ENCODE measurements around the gene ATP9B. TPM values are rescaled to one million over a fixed set of nuclear protein-coding genes. Genes with fewer than 3 reads are reported as not detected.

The ATP9B gene
- total RNA-seq, 3 donors from 2014 or later (not counting 1 experiment from before 2014, with no cell fraction given): 66.0 to 78.9 (median 68.0) TPM

- intact Hi-C loops (cut with micrococcal nuclease): no loop called here
- H3K27ac Mint-ChIP-seq: no peak overlapping the region
- Histone ChIP-seq H3K4me1 (ENCODE audit: control insufficient read depth, insufficient read depth, low read length) (peaks cover 24% of the 10 kb centered on the region), H3K36me3 (ENCODE audit: control insufficient read depth, insufficient read depth, low read length) (peaks cover 16% of the 10 kb centered on the region), H3K27me3 (ENCODE audit: control insufficient read depth, insufficient read depth, low read length) (no peaks in the 10 kb centered on the region), H3K27ac (ENCODE audit: low read length) (no peak overlapping the region), H3K4me3 (ENCODE audit: low read length) (no peak overlapping the region), H3K9me3 (ENCODE audit: control insufficient read depth, insufficient read depth, low read length) (no peaks in the 10 kb centered on the region)
- 74% methylated on average over 3 of the region's 3 CpGs for WGBS (ENCODE audit: insufficient coverage)
- H3K27me3 Mint-ChIP-seq (ENCODE audit: low read depth in 2 of 2): no peaks in the 10 kb centered on the region
- TF ChIP-seq, protein P1, sequence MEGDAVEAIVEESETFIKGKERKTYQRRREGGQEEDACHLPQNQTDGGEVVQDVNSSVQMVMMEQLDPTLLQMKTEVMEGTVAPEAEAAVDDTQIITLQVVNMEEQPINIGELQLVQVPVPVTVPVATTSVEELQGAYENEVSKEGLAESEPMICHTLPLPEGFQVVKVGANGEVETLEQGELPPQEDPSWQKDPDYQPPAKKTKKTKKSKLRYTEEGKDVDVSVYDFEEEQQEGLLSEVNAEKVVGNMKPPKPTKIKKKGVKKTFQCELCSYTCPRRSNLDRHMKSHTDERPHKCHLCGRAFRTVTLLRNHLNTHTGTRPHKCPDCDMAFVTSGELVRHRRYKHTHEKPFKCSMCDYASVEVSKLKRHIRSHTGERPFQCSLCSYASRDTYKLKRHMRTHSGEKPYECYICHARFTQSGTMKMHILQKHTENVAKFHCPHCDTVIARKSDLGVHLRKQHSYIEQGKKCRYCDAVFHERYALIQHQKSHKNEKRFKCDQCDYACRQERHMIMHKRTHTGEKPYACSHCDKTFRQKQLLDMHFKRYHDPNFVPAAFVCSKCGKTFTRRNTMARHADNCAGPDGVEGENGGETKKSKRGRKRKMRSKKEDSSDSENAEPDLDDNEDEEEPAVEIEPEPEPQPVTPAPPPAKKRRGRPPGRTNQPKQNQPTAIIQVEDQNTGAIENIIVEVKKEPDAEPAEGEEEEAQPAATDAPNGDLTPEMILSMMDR (IDR thresholded peaks at IDR 0.05): no peak
- no peak overlapping the region for H3K4me3 Mint-ChIP-seq
- DNase-seq: no peak
- H3K9me3 Mint-ChIP-seq: no peaks in the 10 kb centered on the region
- peaks cover 24 to 29% of the 10 kb centered on the region in 2 donors for H3K4me1 Mint-ChIP-seq
- no peak for ATAC-seq
- H3K36me3 Mint-ChIP-seq: no peaks in the 10 kb centered on the region
Observed at GRCh38 chr18:79409313-79409712, 340.1 kb downstream of the ATP9B start.

GRCh38 chr18:79410171-79410641 lies 341.0 kb downstream of the ATP9B start:
- no peak overlapping the region for H3K4me3 ChIP-seq (ENCODE audit: low read length)
- H3K4me1 ChIP-seq (ENCODE audit: control insufficient read depth, insufficient read depth, low read length): peaks cover 15% of the 10 kb centered on the region
- WGBS (ENCODE audit: insufficient coverage): 96% methylated on average over 30 of the region's 30 CpGs
- DNase-seq (no peak), ATAC-seq (no peak)
- no peaks in the 10 kb centered on the region for H3K9me3 Mint-ChIP-seq
- TF ChIP-seq, protein P1 (IDR thresholded peaks at IDR 0.05): no peak
- H3K27me3 ChIP-seq (ENCODE audit: control insufficient read depth, insufficient read depth, low read length): no peaks in the 10 kb centered on the region
- no peaks in the 10 kb centered on the region for H3K27me3 Mint-ChIP-seq (ENCODE audit: low read depth in 2 of 2)
- no peak overlapping the region for H3K27ac Mint-ChIP-seq
- intact Hi-C loops (cut with micrococcal nuclease): no loop called here
- H3K36me3 ChIP-seq (ENCODE audit: control insufficient read depth, insufficient read depth, low read length): peaks cover 16% of the 10 kb centered on the region
- no peaks in the 10 kb centered on the region for H3K9me3 ChIP-seq (ENCODE audit: control insufficient read depth, insufficient read depth, low read length)
- H3K36me3 Mint-ChIP-seq: no peaks in the 10 kb centered on the region
- no peak overlapping the region for H3K4me3 Mint-ChIP-seq
- peaks cover 15 to 20% of the 10 kb centered on the region in 2 donors for H3K4me1 Mint-ChIP-seq
- H3K27ac ChIP-seq (ENCODE audit: low read length): no peak overlapping the region

DNA sequence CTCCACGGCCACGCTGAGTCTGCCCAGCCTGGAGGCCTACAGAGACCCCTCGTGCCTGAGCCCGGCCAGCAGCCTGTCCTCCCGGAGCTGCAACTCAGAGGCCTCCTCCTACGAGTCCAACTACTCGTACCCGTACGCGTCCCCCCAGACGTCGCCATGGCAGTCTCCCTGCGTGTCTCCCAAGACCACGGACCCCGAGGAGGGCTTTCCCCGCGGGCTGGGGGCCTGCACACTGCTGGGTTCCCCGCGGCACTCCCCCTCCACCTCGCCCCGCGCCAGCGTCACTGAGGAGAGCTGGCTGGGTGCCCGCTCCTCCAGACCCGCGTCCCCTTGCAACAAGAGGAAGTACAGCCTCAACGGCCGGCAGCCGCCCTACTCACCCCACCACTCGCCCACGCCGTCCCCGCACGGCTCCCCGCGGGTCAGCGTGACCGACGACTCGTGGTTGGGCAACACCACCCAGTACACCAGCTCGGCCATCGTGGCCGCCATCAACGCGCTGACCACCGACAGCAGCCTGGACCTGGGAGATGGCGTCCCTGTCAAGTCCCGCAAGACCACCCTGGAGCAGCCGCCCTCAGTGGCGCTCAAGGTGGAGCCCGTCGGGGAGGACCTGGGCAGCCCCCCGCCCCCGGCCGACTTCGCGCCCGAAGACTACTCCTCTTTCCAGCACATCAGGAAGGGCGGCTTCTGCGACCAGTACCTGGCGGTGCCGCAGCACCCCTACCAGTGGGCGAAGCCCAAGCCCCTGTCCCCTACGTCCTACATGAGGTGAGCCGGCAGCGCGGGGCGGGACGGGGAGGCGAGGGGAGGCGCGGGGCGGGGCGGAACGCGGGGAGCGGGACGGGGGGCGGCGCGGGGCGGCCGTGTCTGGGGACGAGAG lies 341.8 kb downstream of the ATP9B start:
- intact Hi-C loops (cut with micrococcal nuclease): no loop called here
- Histone ChIP-seq H3K9me3 (ENCODE audit: control insufficient read depth, insufficient read depth, low read length) (no peaks in the 10 kb centered on the region), H3K4me1 (ENCODE audit: control insufficient read depth, insufficient read depth, low read length) (peaks cover 8% of the 10 kb centered on the region), H3K4me3 (ENCODE audit: low read length) (no peak overlapping the region), H3K36me3 (ENCODE audit: control insufficient read depth, insufficient read depth, low read length) (peaks cover 16% of the 10 kb centered on the region), H3K27me3 (ENCODE audit: control insufficient read depth, insufficient read depth, low read length) (no peaks in the 10 kb centered on the region), H3K27ac (ENCODE audit: low read length) (no peak overlapping the region)
- no peaks in the 10 kb centered on the region for H3K9me3 Mint-ChIP-seq
- no peaks in the 10 kb centered on the region for H3K27me3 Mint-ChIP-seq (ENCODE audit: low read depth in 2 of 2)
- H3K27ac Mint-ChIP-seq: no peak overlapping the region
- TF ChIP-seq, protein P1 (IDR thresholded peaks at IDR 0.05): no peak
- no peak for DNase-seq
- ATAC-seq: no peak
- 97% methylated on average over 78 of the region's 84 CpGs for WGBS (ENCODE audit: insufficient coverage)
- peaks cover 9 to 13% of the 10 kb centered on the region in 2 donors for H3K4me1 Mint-ChIP-seq
- H3K4me3 Mint-ChIP-seq: no peak overlapping the region
- no peaks in the 10 kb centered on the region for H3K36me3 Mint-ChIP-seq

Data from natural killer cell (primary cell).